Measurements from ENCODE around the gene ZNF148.

- TF ChIP-seq CTCF (IDR thresholded peaks at IDR 0.05; ENCODE audit: borderline replicate concordance, extremely low read depth, low read length, poor library complexity, severe bottlenecking): no peak
- TF ChIP-seq EZH2 (IDR thresholded peaks at IDR 0.05; ENCODE audit: borderline replicate concordance, low read depth, low read length, severe bottlenecking): no peak
Observed at GRCh38 chr3:125262161-125262560, 113.0 kb downstream of the ZNF148 start.
